DND-41 (cell line): ENCODE measurements around the gene GP9.

Experiments
- ATAC-seq: fragments of 200-7000 bp; cut with Tn5 transposase; 3 replicates; pipeline ENCODE4 v1.9.1; 2021; ENCODE audit warnings: low read depth; ENCODE audit not compliant: insufficient read depth
- DNase-seq: peaks from one replicate; pipeline ENCODE4 v3.0.0-alpha.2; 2020
- H2AFZ ChIP-seq: 2 replicates; pipeline ENCODE4 v1.6.0; 2012; ENCODE audit warnings: low read depth, low read length
- H3K27ac ChIP-seq: 2 replicates; pipeline ENCODE4 v1.5.1; 2012; ENCODE audit warnings: low read length, inconsistent platforms
- H3K27me3 ChIP-seq: fragments of 200-600 bp; sonication (generic); 2 replicates; pipeline ENCODE4 v1.6.0; 2012; ENCODE audit warnings: low read length, mild to moderate bottlenecking, inconsistent platforms; ENCODE audit not compliant: insufficient read depth, poor library complexity
- H3K36me3 ChIP-seq: 2 replicates; pipeline ENCODE4 v1.5.1; 2012; ENCODE audit warnings: low read length, inconsistent platforms; ENCODE audit not compliant: insufficient read depth
- H3K4me1 ChIP-seq: 2 replicates; pipeline ENCODE4 v1.5.1; 2012; ENCODE audit warnings: mild to moderate bottlenecking, low read length; ENCODE audit not compliant: insufficient read depth
- H3K4me2 ChIP-seq: 2 replicates; pipeline ENCODE4 v1.6.0; 2012; ENCODE audit warnings: mild to moderate bottlenecking, moderate library complexity, low read length, inconsistent platforms; ENCODE audit not compliant: insufficient read depth
- H3K4me3 ChIP-seq, 2 experiments: fragments of 200-600 bp in 1 of 2; shearing (Covaris generic) in 1 of 2; 2 replicates each; pipeline ENCODE4 v1.5.1; 2012 to 2016; ENCODE audit warnings: inconsistent platforms in 2 of 2, low read length in 2 of 2, mild to moderate bottlenecking in 2 of 2, low read depth in 1 of 2, moderate library complexity in 1 of 2
- H3K79me2 ChIP-seq: 2 replicates; pipeline ENCODE4 v1.6.0; 2012; ENCODE audit warnings: low read length, inconsistent platforms; ENCODE audit not compliant: insufficient read depth
- H3K9ac ChIP-seq: 2 replicates; pipeline ENCODE4 v1.6.0; 2012; ENCODE audit warnings: low read depth, mild to moderate bottlenecking, inconsistent platforms, low read length, moderate library complexity
- H3K9me3 ChIP-seq: 2 replicates; pipeline ENCODE4 v1.5.1; 2012; ENCODE audit warnings: low read length, moderate library complexity, mild to moderate bottlenecking, inconsistent platforms; ENCODE audit not compliant: insufficient read depth, severe bottlenecking
- H4K20me1 ChIP-seq: 2 replicates; pipeline ENCODE4 v1.6.0; 2012; ENCODE audit warnings: low read length; ENCODE audit not compliant: insufficient read depth
- CTCF ChIP-seq: IDR thresholded peaks from 2 replicates; pipeline ENCODE4 v1.5.1; 2012; ENCODE audit warnings: borderline replicate concordance, low read length, moderate library complexity, mild to moderate bottlenecking; ENCODE audit not compliant: poor library complexity, severe bottlenecking; ENCODE audit errors: extremely low read depth
- EZH2 ChIP-seq: IDR thresholded peaks from 3 replicates; pipeline ENCODE4 v1.6.1; 2012; ENCODE audit warnings: borderline replicate concordance, low read depth, mild to moderate bottlenecking, moderate library complexity, low read length, inconsistent platforms; ENCODE audit not compliant: severe bottlenecking

The GP9 gene

GRCh38 chr3:129025691-129026435 is 34.7 kb upstream of the GP9 start:
- DNase-seq (no peak), ATAC-seq (no peak)
- no peaks in the 10 kb centered on the region for H3K9me3 ChIP-seq
- peaks cover 20% of the 10 kb centered on the region for H3K4me1 ChIP-seq
- H3K79me2 ChIP-seq = no peaks in the 10 kb centered on the region
- no peaks in the 10 kb centered on the region for H3K36me3 ChIP-seq
- H4K20me1 ChIP-seq = no peaks in the 10 kb centered on the region
- H3K4me2 ChIP-seq = peak overlapping the region; percentile 82
- H2AFZ ChIP-seq = peak overlapping the region; percentile 92
- no peak for TF ChIP-seq EZH2
- TF ChIP-seq CTCF = no peak
- peak overlapping the region; percentile 78 for H3K27ac ChIP-seq
- no peaks in the 10 kb centered on the region for H3K27me3 ChIP-seq
- H3K9ac ChIP-seq = peak overlapping the region; percentile 62
- peak overlapping the region in 1 of 2 experiments; percentile 62; a peak in 2 of 4 replicates for H3K4me3 ChIP-seq

GRCh38 chr3:129026728-129027543 is 33.6 kb upstream of the GP9 start:
- Histone ChIP-seq H3K27ac (peak overlapping the region; percentile 78), H3K79me2 (no peaks in the 10 kb centered on the region), H3K36me3 (no peaks in the 10 kb centered on the region), H2AFZ (peak overlapping the region; percentile 99), H3K9me3 (no peaks in the 10 kb centered on the region), H3K9ac (peak overlapping the region; percentile 62), H3K27me3 (no peaks in the 10 kb centered on the region), H4K20me1 (no peaks in the 10 kb centered on the region), H3K4me2 (peak overlapping the region; percentile 82), H3K4me1 (peaks cover 20% of the 10 kb centered on the region), H3K4me3 (peak overlapping the region; percentile 38 to 62; a peak in 3 of 4 replicates)
- DNase-seq = peak; percentile 96
- ATAC-seq = peak; percentile 99
- TF ChIP-seq CTCF (peak; percentile 88), EZH2 (no peak)

GRCh38 chr3:129027544-129027880 is 33.1 kb upstream of the GP9 start:
- H2AFZ ChIP-seq = peak overlapping the region; percentile 99
- peaks cover 20% of the 10 kb centered on the region for H3K4me1 ChIP-seq
- H3K79me2 ChIP-seq = no peaks in the 10 kb centered on the region
- peak overlapping the region; percentile 82 for H3K4me2 ChIP-seq
- H3K36me3 ChIP-seq = no peaks in the 10 kb centered on the region
- no peak for DNase-seq
- no peaks in the 10 kb centered on the region for H3K27me3 ChIP-seq
- H3K27ac ChIP-seq = peak overlapping the region; percentile 78
- no peaks in the 10 kb centered on the region for H4K20me1 ChIP-seq
- peak overlapping the region; percentile 38 to 62; a peak in 3 of 4 replicates for H3K4me3 ChIP-seq
- TF ChIP-seq CTCF (no peak), EZH2 (no peak)
- ATAC-seq = no peak
- H3K9ac ChIP-seq = peak overlapping the region; percentile 62
- H3K9me3 ChIP-seq = no peaks in the 10 kb centered on the region
